ENCODE measurements around the gene SMIM13.

SMIM13 gene

DNA sequence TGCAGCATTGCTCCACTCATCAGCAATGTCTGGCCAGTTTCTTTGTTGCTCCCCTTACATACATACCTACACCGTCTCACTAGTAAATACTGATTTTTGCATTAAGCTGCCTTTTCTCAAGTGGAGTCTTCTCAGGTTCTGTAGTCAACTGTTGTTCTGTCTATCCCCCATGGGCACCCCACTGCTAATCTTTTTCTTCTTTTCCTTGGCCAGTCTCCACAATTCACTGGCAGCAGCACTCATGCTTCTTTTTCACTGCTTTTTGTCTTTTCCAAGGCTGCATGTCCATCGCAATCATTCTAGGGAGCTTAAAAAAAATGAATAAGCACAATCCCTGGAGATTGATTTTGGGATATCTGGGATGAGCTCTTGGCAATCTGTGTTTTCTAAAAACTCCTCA, 28.2 kb downstream of the SMIM13 start:
- peak; percentile 36 for DNase-seq (ENCODE audit: low read depth)

GRCh38 chr6:11122380-11122779, 28.7 kb downstream of the SMIM13 start:
- no peak for DNase-seq (ENCODE audit: low read depth)

DNA sequence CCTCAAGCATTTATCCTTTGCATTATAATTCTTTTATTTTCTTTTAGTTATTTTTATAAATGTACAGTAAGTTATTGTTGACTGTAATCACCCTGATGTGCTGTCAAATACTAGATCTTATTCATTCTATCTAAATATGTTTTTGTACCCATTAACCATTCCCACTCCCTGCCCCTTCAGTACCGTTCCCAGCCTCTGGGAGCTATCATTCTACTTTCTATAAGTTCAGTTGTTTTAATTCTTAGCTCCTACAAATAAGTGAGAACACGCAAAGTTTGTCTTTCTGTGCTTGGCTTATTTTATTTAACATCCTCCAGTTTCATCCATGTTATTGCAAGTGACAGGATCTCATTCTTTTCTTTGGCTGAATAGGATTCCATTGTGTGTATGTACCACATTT, 30.3 kb downstream of the SMIM13 start:
- no peak for DNase-seq (ENCODE audit: low read depth)

- DNase-seq (ENCODE audit: low read depth): peak; percentile 8
These were observed 33.2 kb downstream of the SMIM13 start for GRCh38 chr6:11126876-11127275.

- no peak for DNase-seq (ENCODE audit: low read depth)
These were observed 35.0 kb downstream of the SMIM13 start for GRCh38 chr6:11128608-11129007.

DNA sequence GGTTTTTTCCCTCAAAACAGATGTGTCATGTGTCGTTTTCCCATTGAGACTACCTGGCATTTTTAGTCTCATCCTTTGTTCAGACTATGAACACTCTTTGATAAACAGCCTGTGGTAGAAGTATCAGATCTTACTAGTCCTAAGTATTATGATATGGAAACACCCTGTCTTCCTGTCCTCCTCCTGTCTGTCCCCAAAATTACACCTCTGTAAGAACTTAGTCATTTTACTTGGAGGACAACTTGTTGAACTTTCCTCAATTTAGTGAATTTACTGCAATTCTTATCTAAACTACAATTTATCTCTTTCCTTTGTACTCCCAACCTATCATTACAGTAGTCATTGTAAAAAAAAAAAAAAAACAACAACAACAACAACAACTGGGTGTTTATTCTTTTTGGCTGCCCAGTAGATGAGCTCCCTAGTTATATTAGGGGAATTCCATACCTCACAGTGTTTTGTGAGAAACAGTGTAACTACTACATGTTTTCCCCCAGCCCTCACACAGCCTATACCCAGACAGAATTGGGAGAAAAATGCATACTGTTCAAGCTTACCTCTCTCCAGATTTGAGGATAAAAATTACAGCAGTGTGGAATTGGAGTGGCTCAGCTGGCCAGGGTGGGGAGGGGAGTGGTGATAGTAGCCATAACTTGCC, 36.4 kb downstream of the SMIM13 start:
- DNase-seq (ENCODE audit: low read depth): no peak

DNA sequence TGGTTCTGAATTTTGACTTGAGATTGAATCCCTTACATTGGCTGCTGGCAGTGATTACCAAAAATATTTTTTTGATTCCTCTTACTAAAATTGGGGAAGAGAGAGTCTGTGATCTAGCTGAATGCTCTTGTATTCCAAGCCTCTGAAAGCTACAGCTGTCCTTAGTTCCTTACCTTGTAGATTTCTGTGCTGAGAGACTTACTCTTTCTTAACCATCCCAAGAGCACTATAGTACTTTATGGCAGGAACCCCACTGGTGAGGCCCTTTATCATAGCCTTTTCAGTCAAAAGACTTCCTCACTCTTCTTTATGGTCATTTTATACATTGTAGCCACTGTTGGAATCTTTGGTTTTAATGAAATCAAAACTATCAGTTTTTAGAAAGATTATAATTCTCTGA, 37.0 kb downstream of the SMIM13 start:
- no peak for DNase-seq (ENCODE audit: low read depth)

DNA sequence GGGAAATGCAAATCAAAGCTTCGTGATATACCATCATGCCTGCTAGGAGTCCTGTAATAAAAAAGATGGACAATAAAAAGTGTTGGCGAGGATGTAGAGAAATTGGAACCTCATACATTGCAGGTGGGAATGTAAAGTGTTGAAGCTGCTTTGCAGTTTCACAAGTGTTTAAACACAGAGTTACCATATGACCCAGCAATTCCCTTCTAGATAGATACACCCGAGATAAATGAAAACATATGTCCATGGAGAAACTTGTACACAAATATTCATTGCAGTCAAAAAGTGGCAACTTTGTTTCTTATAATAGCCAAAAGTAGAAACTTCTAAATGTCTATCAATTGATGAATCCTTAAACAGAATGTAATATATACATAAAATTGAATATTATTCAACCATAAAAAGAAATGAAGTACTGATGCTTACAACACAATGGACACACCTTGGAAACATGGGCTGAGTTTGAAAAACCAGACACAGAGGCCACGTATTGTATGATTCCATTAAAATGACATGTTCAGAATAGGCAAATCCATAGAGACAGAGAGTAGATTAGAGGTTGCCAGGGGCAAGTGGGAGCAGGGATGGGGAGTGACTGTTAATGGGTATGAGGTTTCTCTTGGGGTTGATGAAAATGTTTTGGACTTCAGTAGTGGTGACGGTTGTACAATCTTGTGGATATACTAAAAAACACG, 38.7 kb downstream of the SMIM13 start:
- peak; percentile 21 for DNase-seq (ENCODE audit: low read depth)

- DNase-seq (ENCODE audit: low read depth): no peak
These were observed 39.6 kb downstream of the SMIM13 start for GRCh38 chr6:11133281-11133680.

GRCh38 chr6:11136809-11137208, 43.2 kb downstream of the SMIM13 start:
- no peak for DNase-seq (ENCODE audit: low read depth)

DNA sequence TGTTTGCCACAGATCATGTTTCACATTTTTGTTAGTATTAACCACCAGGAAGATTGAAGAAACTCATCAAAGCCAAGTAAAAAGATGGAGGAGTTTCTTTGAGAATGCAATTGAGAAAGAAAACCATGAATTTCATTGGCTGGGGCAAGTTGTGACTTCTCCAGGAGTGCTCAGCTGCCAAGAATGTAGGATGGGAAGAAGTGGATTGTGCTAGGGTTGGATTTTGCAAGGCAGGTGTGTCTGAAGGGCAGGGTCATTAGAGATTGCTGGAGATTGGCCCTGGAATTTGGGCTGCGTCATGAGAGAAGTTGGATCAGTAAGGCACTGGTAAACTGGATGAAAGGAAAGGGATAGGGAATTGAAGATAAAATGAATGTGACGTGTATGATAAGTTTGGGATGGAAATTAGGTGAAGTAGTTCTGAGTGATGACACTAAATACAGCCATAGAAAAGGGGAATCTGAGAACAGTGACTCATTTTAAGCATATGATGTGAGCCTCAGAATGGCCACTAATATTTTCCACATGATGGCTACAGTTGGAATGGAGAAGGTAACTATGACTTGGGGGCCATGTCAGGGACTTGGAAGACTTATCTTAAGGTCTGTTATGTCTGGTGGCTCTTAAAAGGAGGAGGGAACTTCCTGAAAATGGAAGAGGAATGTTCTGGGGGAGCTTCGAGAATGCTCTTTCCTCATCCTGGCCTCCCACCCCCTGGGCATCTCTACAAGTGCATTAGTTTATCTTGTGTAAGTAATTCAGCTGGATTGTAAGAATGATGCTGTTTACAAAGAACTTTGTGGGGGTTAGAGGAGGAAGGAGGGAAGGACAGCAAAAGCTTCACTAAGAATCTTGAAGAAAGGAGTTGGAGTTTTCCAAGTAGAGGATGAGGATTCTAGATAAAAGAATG, 45.7 kb downstream of the SMIM13 start:
- peak; percentile 72 for DNase-seq (ENCODE audit: low read depth)

DNA sequence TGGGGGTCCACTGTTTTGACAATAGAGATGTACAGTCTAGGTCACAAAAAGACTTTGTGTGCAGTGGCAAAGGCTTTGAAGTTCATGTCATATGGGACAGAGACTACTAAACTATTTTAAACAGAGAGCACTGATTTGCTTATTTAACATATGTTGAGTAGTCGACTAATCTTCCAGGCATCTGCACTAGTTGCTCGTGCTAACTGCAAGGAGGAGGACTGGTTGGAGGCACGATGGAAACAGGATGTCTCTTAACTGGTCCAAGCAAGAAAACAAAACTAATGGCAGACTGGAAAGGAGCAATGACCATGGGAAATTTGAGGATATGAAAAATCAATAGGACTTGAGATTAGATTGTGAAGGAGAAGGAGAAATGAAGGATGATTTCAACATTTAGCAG, 46.4 kb downstream of the SMIM13 start:
- DNase-seq (ENCODE audit: low read depth): peak; percentile 49

DNA sequence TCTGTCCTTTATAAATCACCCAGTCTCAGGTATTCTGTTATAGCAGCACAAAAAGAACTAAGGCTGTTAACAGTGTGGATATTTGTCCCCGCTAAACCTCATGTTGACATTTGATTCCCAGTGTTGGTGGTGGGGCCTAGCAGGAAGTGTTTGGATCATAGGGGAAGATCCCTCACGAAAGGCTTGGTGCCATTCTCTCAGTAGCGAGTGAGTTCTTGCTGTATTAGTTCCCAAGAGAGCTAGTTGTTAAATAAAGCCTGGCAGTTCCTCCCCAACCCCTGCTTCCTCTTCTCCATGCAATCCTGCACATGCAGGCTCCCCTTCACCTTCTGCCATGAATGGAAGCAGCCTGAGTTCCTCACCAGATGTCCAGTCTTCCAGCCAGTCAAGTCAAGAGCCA, 47.7 kb downstream of the SMIM13 start:
- no peak for DNase-seq (ENCODE audit: low read depth)

DNA sequence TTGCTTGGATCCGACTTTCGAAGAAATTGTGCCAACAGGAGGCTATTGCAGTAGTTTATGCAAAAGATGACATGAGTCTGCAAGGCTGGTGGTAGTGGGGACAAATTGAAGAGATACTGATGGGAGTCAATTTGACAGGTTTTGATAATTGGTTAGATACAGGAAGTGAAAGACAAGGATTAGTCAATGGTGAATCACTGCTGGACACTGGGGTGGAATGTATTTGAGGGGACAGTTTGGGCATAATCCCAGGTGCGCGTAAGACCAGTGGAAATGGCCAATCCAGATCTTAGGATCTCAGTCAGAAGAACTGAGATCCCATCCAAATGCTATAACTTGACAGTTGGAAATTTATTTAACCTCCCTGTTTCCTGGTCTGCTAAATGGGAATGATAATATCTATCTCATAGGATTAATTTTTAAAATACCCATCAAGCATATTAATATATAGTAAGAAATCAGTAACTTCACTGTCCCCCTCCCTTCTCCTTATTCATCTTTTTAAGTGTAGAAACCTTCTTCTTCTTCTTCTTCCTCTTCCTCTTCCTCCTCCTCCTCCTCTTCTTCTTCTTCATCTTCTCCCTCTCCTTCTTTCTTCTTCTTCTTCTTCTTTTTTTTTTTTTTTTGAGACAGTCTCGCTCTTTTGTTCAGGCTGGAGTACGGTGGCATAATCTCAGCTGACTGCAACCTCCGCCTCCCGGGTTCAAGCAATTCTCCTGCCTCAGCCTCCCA, 48.8 kb downstream of the SMIM13 start:
- no peak for DNase-seq (ENCODE audit: low read depth)

- DNase-seq (ENCODE audit: low read depth): peak; percentile 98
These were observed 50.0 kb downstream of the SMIM13 start for GRCh38 chr6:11143394-11144371.

GRCh38 chr6:11144393-11144851, 50.8 kb downstream of the SMIM13 start:
- peak; percentile 77 for DNase-seq (ENCODE audit: low read depth)

GRCh38 chr6:11146117-11146826, 52.6 kb downstream of the SMIM13 start:
- DNase-seq (ENCODE audit: low read depth): no peak

GRCh38 chr6:11149551-11149950, 55.9 kb downstream of the SMIM13 start:
- no peak for DNase-seq (ENCODE audit: low read depth)

DNA sequence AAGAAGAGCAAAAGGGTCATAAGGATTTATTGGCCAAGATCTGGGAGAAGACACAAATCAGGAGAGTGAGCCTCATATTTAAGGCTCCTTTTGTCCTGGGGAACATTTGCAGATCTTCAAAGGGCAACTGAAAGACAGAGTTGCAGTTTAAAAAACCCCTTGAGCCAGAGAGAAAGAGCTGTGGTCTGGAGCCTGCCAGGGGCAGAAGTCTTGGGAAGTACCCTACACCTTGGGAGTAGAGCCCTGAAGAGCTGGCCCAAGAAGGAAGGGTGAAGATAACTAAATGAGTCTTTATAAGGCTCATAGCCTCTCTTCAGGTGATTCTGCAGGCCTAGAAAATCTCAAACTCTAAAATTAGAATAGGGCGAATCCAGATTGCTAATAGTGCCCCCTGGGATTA, 57.9 kb downstream of the SMIM13 start:
- DNase-seq (ENCODE audit: low read depth): no peak

- DNase-seq (ENCODE audit: low read depth): no peak
These were observed 58.9 kb downstream of the SMIM13 start for GRCh38 chr6:11152581-11152980.

Data from iris pigment epithelial cell (primary cell).